K562 (cell line): ENCODE data around the gene WDR81. TPM values are rescaled to one million over a fixed set of nuclear protein-coding genes. Genes with fewer than 3 reads are reported as not detected.

Experiments
- ATAC-seq: fragments of 200-7000 bp; cut with Tn5 transposase; 3 replicates; pipeline ENCODE4 v1.9.1; 2020; ENCODE audit warnings: moderate library complexity
- BruUV-seq: library from RNA; stranded (reverse); fragments of 400-500 nt; replicated peaks from 2 replicates; lab custom pipeline; 2021; lab: Mats Ljungman, UMichigan
- CTCF ChIA-PET: fragments of 300-600 bp; formaldehyde crosslinking; extraction: SDS; loops from one replicate; lab custom pipeline; 2021; ENCODE audit warnings: low intra/inter-chr PET ratio; lab: Yijun Ruan, JAX
- POLR2A ChIA-PET: fragments of 300-600, 350-650 bp; sonication (Branson Sonifier 250); formaldehyde crosslinking; extraction: SDS; loops from one replicate; lab custom pipeline; 2021; ENCODE audit warnings: antibody characterized with exemption, inconsistent platforms; lab: Yijun Ruan, JAX
- DNase-seq, 4 experiments: peaks; one replicate each; pipeline versions ENCODE4 v3.0.0 to v3.0.0-alpha.2; 2011 to 2018; ENCODE audit warnings: low spot score in 3 of 4, mixed read lengths in 3 of 4; ENCODE audit errors: extremely low read depth in 1 of 4
- FAIRE-seq: peaks from 2 replicates; lab custom pipeline; 2011; peaks lifted over from hg19 to GRCh38; lab: Jason Lieb, UNC
- H2AFZ ChIP-seq: 2 replicates; pipeline ENCODE4 v1.6.0; 2011; ENCODE audit warnings: low read depth, low read length, control low read depth, inconsistent platforms
- H3K27ac ChIP-seq: fragments of 200-600 bp; 3 replicates; pipeline ENCODE4 v1.8.0; 2011; ENCODE audit warnings: low read depth, mild to moderate bottlenecking, control low read depth, inconsistent platforms, low read length, moderate library complexity, mixed read lengths; ENCODE audit errors: extremely low read depth
- H3K27me3 ChIP-seq, 2 experiments: fragments of 300-600 bp in 1 of 2; 2 replicates in 1 of 2; 3 replicates in 1 of 2; pipeline versions ENCODE4 v1.6.0 to v1.8.0; 2011; ENCODE audit warnings: inconsistent platforms in 2 of 2, low read length in 2 of 2, mild to moderate bottlenecking in 1 of 2, mixed read lengths in 1 of 2, moderate library complexity in 1 of 2; ENCODE audit not compliant: control insufficient read depth in 2 of 2, insufficient read depth in 2 of 2
- H3K36me3 ChIP-seq: fragments of 300-600 bp; 3 replicates; pipeline ENCODE4 v1.8.0; 2011; ENCODE audit warnings: mild to moderate bottlenecking, low read length, inconsistent platforms; ENCODE audit not compliant: control insufficient read depth, insufficient read depth
- H3K4me1 ChIP-seq, 2 experiments: fragments of 200-600 bp in 1 of 2; replicated peaks in 1 of 2; 2 replicates in 1 of 2; 3 replicates in 1 of 2; pipeline versions ENCODE4 v1.5.1 to v1.8.0; 2011; ENCODE audit warnings: inconsistent platforms in 2 of 2, low read length in 2 of 2, mild to moderate bottlenecking in 1 of 2, mixed read lengths in 1 of 2, moderate library complexity in 1 of 2; ENCODE audit not compliant: control insufficient read depth in 2 of 2, insufficient read depth in 2 of 2
- H3K4me2 ChIP-seq: 2 replicates; pipeline ENCODE4 v1.6.1; 2011; ENCODE audit warnings: low read length, control low read depth, inconsistent platforms, mixed read lengths; ENCODE audit not compliant: insufficient read depth
- H3K4me3 ChIP-seq: fragments of 200-600 bp; sonication (generic), shearing (Covaris generic); 2 replicates; pipeline ENCODE4 v1.5.1; 2016; ENCODE audit warnings: control low read depth, inconsistent platforms
- H3K79me2 ChIP-seq: fragments of 200-600 bp; 3 replicates; pipeline ENCODE4 v1.8.0; 2011; ENCODE audit warnings: low read length, inconsistent platforms; ENCODE audit not compliant: control insufficient read depth, insufficient read depth
- H3K9ac ChIP-seq, 2 experiments: 2 replicates each; pipeline versions ENCODE4 v1.6.0 to v1.6.1; 2011; ENCODE audit warnings: low read depth in 2 of 2, low read length in 2 of 2, control low read depth in 1 of 2, inconsistent platforms in 1 of 2, mild to moderate bottlenecking in 1 of 2, mixed read lengths in 1 of 2; ENCODE audit not compliant: insufficient read depth in 1 of 2
- H3K9me1 ChIP-seq: one replicate; pipeline ENCODE4 v1.6.0; 2011; ENCODE audit warnings: inconsistent platforms, mild to moderate bottlenecking, low read length, moderate library complexity; ENCODE audit not compliant: control insufficient read depth, insufficient read depth
- H3K9me3 ChIP-seq: replicated peaks from 2 replicates; pipeline ENCODE4 v1.5.1; 2011; ENCODE audit warnings: low read depth, low read length, inconsistent platforms; ENCODE audit not compliant: control insufficient read depth, insufficient read depth
- H4K20me1 ChIP-seq: replicated peaks from 2 replicates; pipeline ENCODE4 v1.6.1; 2011; ENCODE audit warnings: low read length, inconsistent platforms, mixed read lengths; ENCODE audit not compliant: control insufficient read depth, insufficient read depth
- E2F6 ChIP-seq, 2 experiments: IDR thresholded peaks; 2 replicates each; pipeline ENCODE4 v1.6.1; 2011; ENCODE audit warnings: borderline replicate concordance in 1 of 2, control low read depth in 1 of 2, low read depth in 1 of 2, low read length in 1 of 2, mild to moderate bottlenecking in 1 of 2, mixed read lengths in 1 of 2, moderate library complexity in 1 of 2; ENCODE audit not compliant: insufficient read depth in 1 of 2, insufficient read length in 1 of 2, poor library complexity in 1 of 2, severe bottlenecking in 1 of 2; ENCODE audit errors: extremely low read depth in 1 of 2
- FOXP1 ChIP-seq: sonication (generic); formaldehyde crosslinking; IDR thresholded peaks from 2 replicates; pipeline ENCODE4 v1.8.0; 2022; ENCODE audit warnings: mild to moderate bottlenecking, missing genetic modification reagents
- L3MBTL2 ChIP-seq: fragments of 450-650 bp; IDR thresholded peaks from 2 replicates; pipeline ENCODE4 v1.6.1; 2016; ENCODE audit warnings: mild to moderate bottlenecking, moderate library complexity
- MAZ ChIP-seq, 2 experiments: fragments of 450-650 bp in 1 of 2; sonication (generic) in 1 of 2; formaldehyde crosslinking; IDR thresholded peaks in 1 of 2; conservative IDR thresholded peaks in 1 of 2; 2 replicates each; pipeline versions ENCODE4 v1.4.0 to v1.5.0; 2020; ENCODE audit warnings: mild to moderate bottlenecking in 1 of 2, missing genetic modification reagents in 1 of 2
- RB1 ChIP-seq: fragments of 450-650 bp; IDR thresholded peaks from 2 replicates; pipeline ENCODE4 v1.6.1; 2017; ENCODE audit warnings: low read depth, mild to moderate bottlenecking
- REST ChIP-seq, 2 experiments: fragments of 450-650 bp; formaldehyde crosslinking in 1 of 2; IDR thresholded peaks; 2 replicates each; pipeline versions ENCODE4 v1.4.0 to v1.6.1; 2014 to 2020; ENCODE audit warnings: mild to moderate bottlenecking in 2 of 2, borderline replicate concordance in 1 of 2, low read depth in 1 of 2
- ZFPM2 ChIP-seq: fragments of 250-450 bp; sonication (Bioruptor Pico); IDR thresholded peaks from 2 replicates; pipeline ENCODE4 v1.5.1; 2022; ENCODE audit warnings: mild to moderate bottlenecking
- ZNF121 ChIP-seq: sonication (generic); formaldehyde crosslinking; conservative IDR thresholded peaks from 2 replicates; pipeline ENCODE4 v1.8.0; 2022; ENCODE audit warnings: missing genetic modification reagents
- WGBS: fragments of 100-300 bp; shearing (Covaris generic); methylation state at CpG from one replicate; pipeline ENCODE4 v1.1.6; 2016; ENCODE audit warnings: low coverage, mixed read lengths; ENCODE audit not compliant: insufficient coverage; ENCODE audit errors: missing lambda C conversion rate; 5-methylcytosine and 5-hydroxymethylcytosine counted together
- in situ Hi-C: fragments of 300-500 bp; cut with MboI; formaldehyde crosslinking; loops from 4 replicates; pipeline ENCODE4 v1.15.0; 2018; ENCODE audit warnings: inconsistent platforms, mixed read lengths
- intact Hi-C: fragments of 100-400 bp; cut with micrococcal nuclease; formaldehyde crosslinking; loops from 2 replicates; pipeline ENCODE4 v1.14.2; 2022
- polyA plus RNA-seq, 8 experiments: library from polyadenylated mRNA; depleted of rRNA in 4 of 8; stranded (reverse) in 5 of 8; unstranded in 3 of 8; fragments of >200 nt; fragmentation: Nextera tagmentation in 2 of 8; fragmentation: Illumina TruSeq in 1 of 8; extraction: Ambion mirVana in 2 of 8; extraction: Trizol in 1 of 8; gene quantifications; 2 replicates each; pipeline versions ENCODE4 v1.2.1 to v1.2.3, GENCODE V29; 2011 to 2014; ENCODE audit warnings: inconsistent platforms in 1 of 8, missing spikeins in 1 of 8
- total RNA-seq, 7 experiments: library from RNA; depleted of rRNA in 6 of 7; stranded (reverse); fragments of >200 nt in 6 of 7; fragmentation: Illumina TruSeq in 2 of 7; extraction: Trizol in 2 of 7; gene quantifications; 2 replicates each; pipeline versions ENCODE4 v1.2.1 to v1.2.3, GENCODE V29; 2011 to 2021; ENCODE audit warnings: low replicate concordance in 1 of 7

WDR81 gene
- total and polyA plus RNA-seq, 9 of the 15 experiments (the other 6 are each of a cell fraction or from before 2014, with no cell fraction given): 0.01 to 17.1 (median 3.3) TPM

- 1% methylated on average over 9 of the region's 11 CpGs for WGBS
- intact Hi-C loops (no loop called here), in situ Hi-C loops (loop anchor here (5.0 to 10.0 kb wide), 2 partner anchors 42 to 321 kb away; partner anchors contain the start of gene DPH1)
- H3K27ac ChIP-seq: peak overlapping the region; percentile 88
- H3K27me3 ChIP-seq: no peaks in the 10 kb centered on the region
- peak in 1 of 4 experiments; percentile 56 for DNase-seq
- H3K9me1 ChIP-seq: no peaks in the 10 kb centered on the region
- H4K20me1 ChIP-seq: 0 out of 2 replicates have a peak, but pooled peaks cover 3% of the 10 kb centered on the region
- peaks cover 43 to 70% of the 10 kb centered on the region in 2 experiments for H3K4me1 ChIP-seq
- POLR2A ChIA-PET: interaction anchor here (0.7 to 1.6 kb wide), 5 partner anchors 10 to 1827 kb away, joined by 3 to 12 read pairs (median 3); partner anchors contain the start of gene RILP
- peak overlapping the region; percentile 85 for H3K4me3 ChIP-seq
- H2AFZ ChIP-seq: peak overlapping the region; percentile 37
- peaks cover 44% of the 10 kb centered on the region for H3K79me2 ChIP-seq
- no peak for ATAC-seq
- peaks cover 25% of the 10 kb centered on the region; the same call in 2 of the 3 replicates for H3K36me3 ChIP-seq
- no TSS peak for BruUV-seq
- peak overlapping the region; percentile 89 for H3K4me2 ChIP-seq
- H3K9ac ChIP-seq: peak overlapping the region; percentile 70 to 90
- CTCF ChIA-PET: interaction anchor here (1.2 kb wide), 1 partner anchor 151 kb away, joined by 3 read pairs; no protein-coding TSS in a partner anchor
- H3K9me3 ChIP-seq: no peaks in the 10 kb centered on the region
- peak; percentile 19 for FAIRE-seq
- TF ChIP-seq E2F6 (IDR thresholded peaks at IDR 0.05; ENCODE audit: borderline replicate concordance in 1 of 2, extremely low read depth in 1 of 2, insufficient read depth in 1 of 2, insufficient read length in 1 of 2, low read depth in 1 of 2, low read length in 1 of 2, poor library complexity in 1 of 2, severe bottlenecking in 1 of 2) (peak in 1 of 2 experiments; percentile 49), L3MBTL2 (peak; percentile 51; the same call in 1 of the 2 replicates), REST (IDR thresholded peaks at IDR 0.05; ENCODE audit: borderline replicate concordance) (peak; percentile 33; the same call in 1 of the 2 replicates), REST (CRISPR knock-in tag; IDR thresholded peaks at IDR 0.05; ENCODE audit: low read depth) (no peak), RB1 (peak; percentile 64; the same call in 1 of the 2 replicates), FOXP1 (CRISPR knock-in tag) (0 out of 2 replicates have a peak, but pooled peaks have one; percentile 36), MAZ (CRISPR knock-in tag; conservative IDR thresholded peaks at IDR 0.05 in 1 of 2, IDR thresholded peaks at IDR 0.05 in 1 of 2) (peak in 1 of 2 experiments; percentile 42; a peak in 1 of 4 replicates), ZNF121 (CRISPR knock-in tag) (no peak), ZFPM2 (CRISPR knock-in tag) (no peak)
Measured at GRCh38 chr17:1713878-1714426, 10.6 kb upstream of the WDR81 start.
